Kasumi-1 (cell line): ENCODE measurements around the gene CCL24.
"Not testable (repeated sequence)": the region's sequence is repeated elsewhere in the genome, so short reads cannot be mapped to it uniquely, and the experiment has no call there.

Experiments
- DNase-seq, 2 experiments: peaks; one replicate each; lab custom pipeline; 2025; lab: John Stamatoyannopoulos, UW

CCL24 gene

GRCh38 chr7:75780647-75781273 lies 32.8 kb downstream of the CCL24 start:
- not testable (repeated sequence) for DNase-seq

- DNase-seq: not testable (repeated sequence)
These were observed 34.1 kb downstream of the CCL24 start for GRCh38 chr7:75779516-75779915.

GRCh38 chr7:75779035-75779434 lies 34.6 kb downstream of the CCL24 start:
- DNase-seq: not testable (repeated sequence)

- DNase-seq: peak; percentile 27 to 29
These were observed 37.2 kb downstream of the CCL24 start for GRCh38 chr7:75776295-75776971.

GRCh38 chr7:75773958-75774357 lies 39.6 kb downstream of the CCL24 start:
- DNase-seq: not testable (repeated sequence)

GRCh38 chr7:75772081-75773077 lies 41.2 kb downstream of the CCL24 start, which contains the start of gene CCL26:
TSS of gene CCL26 (minus strand) at chr7:75772211. CDS start at chr7:75772176, 35 bp downstream.
- DNase-seq: no peak

- no peak for DNase-seq
These were observed 42.4 kb downstream of the CCL24 start for GRCh38 chr7:75771224-75771623.

GRCh38 chr7:75762350-75762917 lies 51.2 kb downstream of the CCL24 start:
- DNase-seq: peak; percentile 87 to 88

GRCh38 chr7:75761801-75762200 lies 51.8 kb downstream of the CCL24 start:
- DNase-seq: not testable (repeated sequence)
